Hematopoietic multipotent progenitor cell treated with erythropoietin and hydrocortisone succinate and interleukin-3 and kit ligand, for 4 days (in vitro differentiated cells): Measurements from ENCODE around the gene NEK6.

ENCODE experiments used
- DNase-seq: peaks from one replicate; pipeline ENCODE4 v3.0.0-alpha.2; 2015

Gene NEK6

GRCh38 chr9:124257844-124258606 is at the start of gene NEK6:
Gene NEK6, plus strand, starts transcription at chr9:124257949. Its CDS starts 44,016 bp downstream, at chr9:124301965.
- peak; percentile 56 for DNase-seq

- DNase-seq: peak; percentile 77
These were observed 49.2 kb upstream of the NEK6 start for GRCh38 chr9:124208571-124208970.

- DNase-seq: peak; percentile 53
These were observed 48.5 kb upstream of the NEK6 start for GRCh38 chr9:124209279-124209678.

DNA sequence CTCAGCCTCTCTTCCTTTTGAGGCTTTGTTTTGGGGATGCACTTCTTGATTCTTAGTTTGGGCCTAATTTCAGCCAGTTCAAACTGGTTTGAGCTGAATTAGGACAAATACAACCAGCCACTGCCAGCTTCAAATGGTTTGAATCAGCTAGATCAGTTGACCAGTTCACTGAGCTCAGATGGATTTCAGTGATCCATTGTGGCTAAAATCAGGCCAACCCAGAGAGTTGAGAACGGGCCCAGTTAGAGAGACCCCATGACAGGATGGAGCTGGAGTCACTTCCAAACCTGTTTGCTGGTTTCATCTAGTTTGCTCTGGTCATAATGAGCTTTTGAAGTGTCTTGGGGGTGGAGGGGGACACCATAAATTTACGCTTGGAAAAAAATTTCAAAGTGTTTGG is 48.0 kb upstream of the NEK6 start:
- no peak for DNase-seq

GRCh38 chr9:124210697-124211096 is 47.1 kb upstream of the NEK6 start:
- no peak for DNase-seq

- DNase-seq: no peak
These were observed 45.2 kb upstream of the NEK6 start for GRCh38 chr9:124212381-124213050.

DNA sequence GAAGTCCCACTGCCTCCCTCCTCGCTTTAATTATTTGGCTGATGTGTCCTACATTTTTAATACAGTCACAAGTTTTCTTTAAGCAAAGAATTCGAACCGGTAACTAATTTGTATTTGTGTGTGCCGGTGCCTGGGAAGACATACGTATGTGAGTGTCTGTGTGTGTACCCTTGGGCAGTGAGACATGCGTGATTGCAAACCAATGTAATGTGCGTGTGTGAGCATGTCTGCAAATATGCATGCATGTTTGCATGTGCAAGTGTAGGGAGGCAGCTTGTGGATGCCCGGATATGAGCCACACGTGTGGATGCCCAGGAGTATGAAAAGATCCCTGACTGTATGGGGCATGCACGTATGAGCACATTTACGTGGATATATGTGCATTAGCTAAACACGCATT is 44.4 kb upstream of the NEK6 start:
- no peak for DNase-seq

- DNase-seq: no peak
These were observed 43.6 kb upstream of the NEK6 start for GRCh38 chr9:124214116-124214515.

DNA sequence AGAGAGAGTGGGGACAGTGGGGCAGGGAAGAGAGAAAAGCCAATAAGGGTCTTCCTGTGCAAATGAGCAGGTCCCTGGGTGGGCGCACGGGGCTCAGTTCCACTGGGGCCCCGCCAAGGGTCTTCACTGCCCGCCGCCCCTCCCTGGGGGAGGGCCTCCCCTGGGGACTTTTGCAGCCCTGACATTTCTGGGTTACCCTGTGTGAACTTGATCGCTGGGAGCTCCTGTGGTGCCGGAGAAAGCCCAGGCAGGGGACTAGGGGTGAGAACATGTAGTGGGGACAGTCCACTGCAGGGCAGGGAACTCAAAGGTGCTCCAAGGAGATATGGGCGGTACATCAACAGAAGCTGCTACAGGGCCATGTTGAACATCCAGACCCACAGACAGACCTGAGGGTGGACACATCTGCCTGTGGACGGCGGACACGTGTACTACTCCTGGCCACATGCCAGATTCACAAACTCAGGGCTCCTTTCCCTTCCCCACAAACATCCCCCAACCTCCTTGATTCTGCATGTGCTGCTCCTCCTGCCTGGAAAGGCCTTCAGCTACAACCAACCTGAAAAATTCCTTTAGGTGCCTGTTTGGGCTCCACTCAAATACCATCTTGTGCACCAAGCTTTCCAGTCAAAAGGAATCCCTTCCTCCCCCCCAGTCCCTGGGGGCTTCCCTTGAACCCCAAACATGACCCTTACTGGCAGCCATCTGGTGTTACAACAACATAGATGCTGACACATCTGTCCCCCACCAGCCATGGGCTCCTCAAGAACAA is 43.0 kb upstream of the NEK6 start:
- no peak for DNase-seq

- no peak for DNase-seq
These were observed 42.3 kb upstream of the NEK6 start for GRCh38 chr9:124215368-124215910.

DNA sequence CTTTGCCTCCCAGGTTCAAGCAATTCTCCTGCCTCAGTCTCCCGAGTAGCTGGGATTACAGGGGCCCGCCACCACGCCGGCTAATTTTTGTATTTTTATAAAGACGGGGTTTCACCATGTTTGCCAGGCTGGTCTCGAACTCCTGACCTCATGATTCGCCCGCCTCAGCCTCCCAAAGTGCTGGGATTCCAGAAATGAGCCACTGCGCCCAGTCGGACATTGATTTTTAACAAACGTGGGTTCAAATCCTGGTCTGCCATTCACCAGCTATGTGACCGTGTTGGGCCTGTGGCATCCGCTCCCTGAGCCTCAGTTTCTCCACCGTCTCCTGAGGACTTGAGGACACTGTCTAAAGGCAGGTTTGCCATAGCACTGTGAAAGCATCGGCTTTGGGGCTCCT is 41.8 kb upstream of the NEK6 start:
- DNase-seq: no peak

GRCh38 chr9:124216474-124217176 is 41.1 kb upstream of the NEK6 start:
- peak; percentile 86 for DNase-seq

GRCh38 chr9:124217836-124218437 is 39.8 kb upstream of the NEK6 start:
- no peak for DNase-seq

- DNase-seq: peak; percentile 86
These were observed 39.2 kb upstream of the NEK6 start for GRCh38 chr9:124218438-124218982.

DNA sequence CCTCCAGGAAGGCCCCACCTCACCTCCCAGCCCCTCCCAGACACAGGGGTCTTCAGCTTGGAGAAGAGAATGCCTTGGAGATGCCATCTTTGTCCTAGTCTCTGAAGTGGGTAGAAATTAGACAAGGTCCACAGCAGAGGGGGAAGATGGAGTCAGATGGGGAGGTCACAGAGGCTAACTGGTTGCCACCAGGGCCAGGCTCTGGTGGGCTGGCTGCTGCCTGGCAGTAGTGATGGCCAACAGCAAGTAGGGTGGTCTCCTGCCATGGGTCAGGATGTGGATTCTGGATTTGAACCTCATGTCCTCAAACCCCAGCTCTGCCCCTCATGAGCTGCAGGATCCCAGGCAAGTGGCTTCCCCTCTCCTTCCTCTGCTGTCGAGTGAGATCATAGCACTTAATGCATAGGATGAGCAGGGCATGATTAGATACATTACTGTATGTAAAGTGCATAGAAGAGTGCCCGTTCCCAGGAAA is 38.7 kb upstream of the NEK6 start:
- DNase-seq: no peak

GRCh38 chr9:124220946-124221451 is 36.8 kb upstream of the NEK6 start:
- DNase-seq: no peak

- DNase-seq: peak; percentile 58
These were observed 36.1 kb upstream of the NEK6 start for GRCh38 chr9:124221676-124222075.

- DNase-seq: no peak
These were observed 35.6 kb upstream of the NEK6 start for GRCh38 chr9:124222109-124222508.

GRCh38 chr9:124222918-124223720 is 34.6 kb upstream of the NEK6 start:
- peak; percentile 82 for DNase-seq

- DNase-seq: no peak
These were observed 31.8 kb upstream of the NEK6 start for GRCh38 chr9:124225945-124226344.

DNA sequence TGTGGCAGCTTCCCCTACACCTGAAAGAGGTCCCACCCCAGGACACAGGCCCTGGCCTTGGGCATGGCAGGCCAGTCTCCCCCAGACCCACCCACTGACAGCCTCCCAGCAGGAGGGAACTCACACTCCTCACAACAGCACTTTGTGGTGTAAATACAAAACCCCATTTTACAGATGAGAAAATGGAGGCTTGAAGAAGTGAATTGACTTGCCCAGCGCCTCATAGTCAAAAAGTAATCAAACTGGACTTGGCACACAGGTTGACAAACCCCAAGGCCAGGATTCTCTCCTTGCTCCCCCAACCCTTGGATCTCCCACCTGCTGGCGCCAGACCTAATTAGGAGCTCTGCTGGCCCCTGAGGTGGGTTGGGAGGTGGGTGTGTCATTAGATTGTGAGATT is 29.2 kb upstream of the NEK6 start:
- DNase-seq: no peak
